Epithelial cell of alveolus of lung (primary cell): ENCODE results near the gene PRSS22. TPM values are rescaled to one million over a fixed set of nuclear protein-coding genes. Genes with fewer than 3 reads are reported as not detected.

Experiments
- total RNA-seq: library from RNA; depleted of rRNA; stranded (reverse); fragments of >200 nt; gene quantifications from 2 replicates; pipeline ENCODE4 v1.2.1, GENCODE V29; 2015

PRSS22 gene, protein sequence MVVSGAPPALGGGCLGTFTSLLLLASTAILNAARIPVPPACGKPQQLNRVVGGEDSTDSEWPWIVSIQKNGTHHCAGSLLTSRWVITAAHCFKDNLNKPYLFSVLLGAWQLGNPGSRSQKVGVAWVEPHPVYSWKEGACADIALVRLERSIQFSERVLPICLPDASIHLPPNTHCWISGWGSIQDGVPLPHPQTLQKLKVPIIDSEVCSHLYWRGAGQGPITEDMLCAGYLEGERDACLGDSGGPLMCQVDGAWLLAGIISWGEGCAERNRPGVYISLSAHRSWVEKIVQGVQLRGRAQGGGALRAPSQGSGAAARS
- total RNA-seq: 0.40 and 4.3 TPM in 2 replicates

DNA sequence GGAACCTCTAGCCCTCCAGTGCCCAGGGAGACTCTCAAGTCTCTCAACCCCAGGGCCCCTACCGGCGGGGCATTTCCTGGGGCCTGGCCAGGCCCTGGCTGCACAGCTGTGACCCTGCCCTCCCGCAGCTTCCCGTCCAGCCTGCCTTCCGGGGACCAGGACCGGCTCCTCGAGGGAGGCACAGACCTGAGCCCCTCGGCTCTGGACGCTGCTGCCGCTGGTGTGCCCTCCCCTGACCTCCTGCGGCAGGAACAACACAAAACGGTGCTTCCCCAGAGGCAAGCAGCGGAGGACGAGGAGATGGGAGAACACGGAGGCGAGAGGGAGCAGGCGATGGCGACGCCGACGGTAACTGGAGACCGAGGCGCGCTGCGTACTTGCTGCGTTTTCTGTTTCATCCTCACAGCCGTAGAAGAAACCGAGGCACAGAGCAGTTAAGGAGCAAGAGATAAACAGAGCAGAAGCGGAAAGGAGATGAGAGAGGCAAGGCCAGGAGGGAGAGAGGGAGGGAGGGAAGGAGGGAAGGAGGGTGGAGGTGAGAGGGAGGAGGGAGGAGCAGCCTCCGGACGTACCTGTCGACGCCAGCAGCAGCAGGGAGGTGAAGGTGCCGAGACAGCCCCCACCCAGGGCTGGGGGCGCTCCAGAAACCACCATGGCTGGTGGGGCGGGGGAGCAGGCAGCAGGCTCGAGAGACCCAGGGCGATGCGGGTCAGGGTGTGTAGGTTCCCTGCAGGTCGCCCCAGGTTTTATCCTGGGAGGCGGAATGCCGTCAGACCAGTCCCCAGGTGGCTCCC is at the start of gene PRSS22:
PRSS22 (minus strand) TSS at position 720 of the 794 bp plus-strand sequence; CDS start at position 654, 66 bp downstream.

DNA sequence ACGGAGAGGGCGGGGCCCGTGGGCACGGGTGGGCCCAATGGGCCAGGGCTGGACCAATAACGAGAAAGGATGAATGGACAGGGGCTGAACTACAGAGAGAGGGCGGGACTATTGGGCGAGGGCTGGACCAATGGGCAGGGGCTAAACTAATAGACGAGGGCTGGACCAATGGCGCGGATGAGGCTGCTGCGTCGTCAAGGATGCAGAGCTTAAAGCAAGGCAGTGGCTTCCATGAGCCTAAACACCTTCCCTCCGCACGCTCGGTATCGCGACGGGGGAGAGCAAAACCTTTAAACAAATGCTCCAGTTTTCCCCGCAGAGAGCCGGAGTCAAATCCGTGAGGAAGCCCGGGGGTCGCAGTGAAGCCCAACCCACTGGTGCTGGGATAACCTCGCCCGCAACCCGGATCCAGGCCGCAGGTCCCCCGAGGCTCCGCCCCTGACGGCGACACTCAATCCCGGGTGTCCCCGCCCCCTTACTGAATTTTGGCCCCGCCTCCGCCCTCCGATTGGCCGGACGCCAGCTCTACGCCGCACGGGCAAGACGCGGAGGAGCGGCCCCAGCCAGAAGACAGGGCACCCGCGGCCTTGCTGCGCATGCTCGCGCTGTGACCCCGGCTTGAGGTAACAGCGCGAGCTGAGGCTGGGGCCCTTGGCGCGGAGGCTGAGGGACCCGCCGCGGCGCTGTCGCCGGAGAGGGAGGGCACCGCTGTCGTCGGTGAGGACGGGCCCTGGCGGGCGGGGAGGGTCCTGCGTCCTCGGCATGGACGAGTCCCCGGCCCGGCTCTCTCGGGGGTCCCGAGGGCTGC is 24.9 kb upstream of the PRSS22 start, which contains the start of gene FLYWCH2:
FLYWCH2 (plus strand) TSS at position 566 of the 808 bp plus-strand sequence. CDS start 13,235 bp downstream, outside the sequence.

DNA sequence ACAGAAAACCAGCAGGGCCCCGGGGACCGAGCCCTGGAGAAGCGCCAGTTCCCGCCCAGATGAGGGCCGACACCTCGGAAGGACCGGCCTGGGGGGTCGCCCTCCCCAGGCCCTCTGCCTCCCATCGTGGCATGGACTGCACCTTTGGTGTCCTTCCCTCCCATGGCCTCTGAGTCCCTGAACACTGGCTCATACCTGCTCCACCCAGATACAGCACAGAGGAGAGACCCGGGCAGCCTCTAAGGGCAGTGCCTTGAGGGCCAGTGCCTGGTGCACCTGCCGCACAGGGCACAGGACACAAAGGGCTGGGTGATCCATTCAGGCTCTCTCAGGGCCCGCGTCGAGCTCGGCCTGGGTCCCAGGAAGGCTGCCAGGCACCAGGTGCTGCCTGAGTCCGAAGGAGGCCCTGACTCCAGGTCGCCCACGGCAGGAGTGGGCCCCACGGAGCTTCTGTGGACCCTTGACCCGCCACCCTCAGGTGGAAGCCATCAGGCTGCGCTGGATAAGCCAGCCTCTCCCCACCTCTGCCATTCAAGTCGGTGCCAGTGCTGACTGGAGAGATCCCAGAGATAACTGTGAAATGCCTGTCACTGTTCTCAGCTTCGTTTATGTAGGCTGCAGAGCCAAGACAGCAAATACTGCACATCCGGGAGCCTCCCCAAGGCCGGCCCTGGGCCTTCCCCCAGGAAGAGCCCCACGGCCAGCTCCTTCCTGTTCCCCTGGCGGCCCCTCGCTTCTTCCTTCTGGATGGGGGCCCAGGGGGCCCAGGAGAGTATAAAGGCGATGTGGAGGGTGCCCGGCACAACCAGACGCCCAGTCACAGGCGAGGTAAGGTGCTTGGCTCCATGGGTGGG is 28.2 kb downstream of the PRSS22 start, which contains the start of gene ZG16B:
ZG16B (plus strand) TSS at position 803 of the 854 bp plus-strand sequence. CDS start 139 bp downstream, outside the sequence.

DNA sequence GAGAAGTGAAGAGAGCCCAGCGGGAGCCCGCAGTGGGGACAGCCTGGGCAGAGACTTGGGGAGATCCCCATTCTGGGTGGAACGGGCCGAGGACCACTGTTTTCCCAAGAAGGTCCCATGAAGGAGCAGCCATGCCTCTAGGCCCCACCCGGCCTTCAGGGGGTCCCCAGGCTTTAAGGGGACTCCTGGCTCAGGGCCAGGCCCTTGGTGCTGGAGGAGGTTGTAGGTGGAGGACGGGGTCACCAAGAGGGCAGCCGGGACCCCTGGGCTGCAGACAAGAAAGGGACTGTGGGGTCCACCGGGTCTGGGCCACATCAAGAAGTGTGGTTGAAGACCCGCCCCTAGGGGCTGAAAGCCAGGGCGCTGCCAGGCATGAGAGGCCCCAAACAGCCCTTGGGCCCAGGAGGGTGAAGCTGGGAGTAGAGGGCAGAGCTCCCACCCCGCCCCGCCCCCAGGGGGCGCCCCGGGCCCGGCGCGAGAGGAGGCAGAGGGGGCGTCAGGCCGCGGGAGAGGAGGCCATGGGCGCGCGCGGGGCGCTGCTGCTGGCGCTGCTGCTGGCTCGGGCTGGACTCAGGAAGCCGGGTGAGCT is 41.1 kb downstream of the PRSS22 start, which contains the start of gene PRSS21:
PRSS21 (plus strand) TSS at position 487 of the 589 bp plus-strand sequence; CDS start at position 519, 32 bp downstream.

Other genes with a start within 250 kb of the PRSS22 start
- 29.2 and 33.1 TPM in 2 replicates for gene KCTD5, start 175.6 kb downstream of the PRSS22 start, total RNA-seq
- 0.13 and 4.7 TPM in 2 replicates for gene PRSS27, start 137.9 kb downstream of the PRSS22 start, total RNA-seq
- gene SRRM2, start 105.5 kb downstream of the PRSS22 start, total RNA-seq: 55.5 and 171 TPM in 2 replicates
- 440 and 841 TPM in 2 replicates for gene ELOB, start 80.9 kb downstream of the PRSS22 start, total RNA-seq
- not detected in 2 replicates for gene PRSS33, start 70.6 kb downstream of the PRSS22 start, total RNA-seq
- not detected in 2 replicates for gene PRSS41, start 59.7 kb downstream of the PRSS22 start, total RNA-seq
- 2.2 TPM in 1 of 2 replicates, not detected in the other for gene PRSS21, start 40.9 kb downstream of the PRSS22 start, total RNA-seq
- gene ZG16B, start 27.9 kb downstream of the PRSS22 start, total RNA-seq: 1.4 TPM in 1 of 2 replicates, not detected in the other
- 76.9 and 147 TPM in 2 replicates for gene FLYWCH2, start 25.0 kb upstream of the PRSS22 start, total RNA-seq
- gene FLYWCH1, start 53.8 kb upstream of the PRSS22 start, total RNA-seq: 34.7 and 50.4 TPM in 2 replicates
- 1.2 TPM in 1 of 2 replicates, not detected in the other for gene KREMEN2, start 106.1 kb upstream of the PRSS22 start, total RNA-seq
- gene PAQR4, start 111.2 kb upstream of the PRSS22 start, total RNA-seq: 6.7 and 13.7 TPM in 2 replicates
- 12.6 and 30.1 TPM in 2 replicates for gene PKMYT1, start 122.3 kb upstream of the PRSS22 start, total RNA-seq
- gene CLDN9, start 154.8 kb upstream of the PRSS22 start, total RNA-seq: 0.39 TPM in 1 of 2 replicates, not detected in the other
- gene CLDN6, start 160.0 kb upstream of the PRSS22 start, total RNA-seq: 2.6 and 23.9 TPM in 2 replicates
- gene TNFRSF12A, start 162.2 kb upstream of the PRSS22 start, total RNA-seq: 24.8 and 323 TPM in 2 replicates
- 56.6 and 61.4 TPM in 2 replicates for gene HCFC1R1, start 165.8 kb upstream of the PRSS22 start, total RNA-seq
- gene THOC6, start 165.9 kb upstream of the PRSS22 start, total RNA-seq: 18.5 and 33.4 TPM in 2 replicates
- 1.9 TPM in 1 of 2 replicates, not detected in the other for gene BICDL2, start 178.8 kb upstream of the PRSS22 start, total RNA-seq
- 0.13 TPM in 1 of 2 replicates, not detected in the other for gene MMP25, start 188.4 kb upstream of the PRSS22 start, total RNA-seq
- gene IL32, start 207.5 kb upstream of the PRSS22 start, total RNA-seq: 5.3 and 123 TPM in 2 replicates
- not detected in 2 replicates for gene ZSCAN10, start 241.1 kb upstream of the PRSS22 start, total RNA-seq